Measurements from ENCODE around the gene MYO18B.

DNA sequence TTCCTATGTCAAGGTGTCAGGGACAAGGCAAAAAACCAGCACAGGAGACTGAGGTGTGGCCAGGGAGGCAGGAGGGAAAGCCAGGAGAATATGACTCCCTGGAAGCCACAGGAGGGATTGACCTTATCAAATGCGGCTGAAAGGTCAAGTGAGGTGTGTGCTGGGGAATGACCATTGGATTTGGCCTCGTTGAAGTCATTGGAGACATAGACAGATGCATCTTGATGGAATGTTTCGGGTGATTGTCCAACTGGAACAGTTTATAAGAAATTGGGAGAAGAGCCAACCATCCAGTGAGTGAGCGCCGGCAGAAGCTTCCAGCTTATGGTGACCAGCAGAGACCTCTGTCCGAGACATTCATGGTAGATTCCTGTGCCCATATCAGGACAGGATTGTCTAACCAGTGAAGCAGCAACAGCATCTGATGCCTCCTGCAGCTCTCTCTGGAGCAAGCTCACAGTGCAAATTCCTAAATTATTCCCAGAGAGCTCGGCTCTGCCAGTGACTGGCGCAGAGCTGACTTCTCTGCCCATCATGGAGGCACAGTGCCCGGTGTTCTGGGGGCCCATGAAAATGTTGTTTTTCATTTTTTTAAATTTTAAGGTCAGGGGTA, 95.4 kb downstream of the MYO18B start:
- TF ChIP-seq, protein P1, sequence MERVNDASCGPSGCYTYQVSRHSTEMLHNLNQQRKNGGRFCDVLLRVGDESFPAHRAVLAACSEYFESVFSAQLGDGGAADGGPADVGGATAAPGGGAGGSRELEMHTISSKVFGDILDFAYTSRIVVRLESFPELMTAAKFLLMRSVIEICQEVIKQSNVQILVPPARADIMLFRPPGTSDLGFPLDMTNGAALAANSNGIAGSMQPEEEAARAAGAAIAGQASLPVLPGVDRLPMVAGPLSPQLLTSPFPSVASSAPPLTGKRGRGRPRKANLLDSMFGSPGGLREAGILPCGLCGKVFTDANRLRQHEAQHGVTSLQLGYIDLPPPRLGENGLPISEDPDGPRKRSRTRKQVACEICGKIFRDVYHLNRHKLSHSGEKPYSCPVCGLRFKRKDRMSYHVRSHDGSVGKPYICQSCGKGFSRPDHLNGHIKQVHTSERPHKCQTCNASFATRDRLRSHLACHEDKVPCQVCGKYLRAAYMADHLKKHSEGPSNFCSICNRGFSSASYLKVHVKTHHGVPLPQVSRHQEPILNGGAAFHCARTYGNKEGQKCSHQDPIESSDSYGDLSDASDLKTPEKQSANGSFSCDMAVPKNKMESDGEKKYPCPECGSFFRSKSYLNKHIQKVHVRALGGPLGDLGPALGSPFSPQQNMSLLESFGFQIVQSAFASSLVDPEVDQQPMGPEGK (CRISPR knock-in tag; IDR thresholded peaks at IDR 0.05; ENCODE audit: borderline replicate concordance), result no peak
- TF ChIP-seq ZNF565 (CRISPR knock-in tag; conservative IDR thresholded peaks at IDR 0.05; ENCODE audit: low read depth) (no peak), TOX (CRISPR knock-in tag; IDR thresholded peaks at IDR 0.05; ENCODE audit: borderline replicate concordance) (no peak), ZFP3 (CRISPR knock-in tag; IDR thresholded peaks at IDR 0.05) (no peak), ZFP30 (CRISPR knock-in tag; IDR thresholded peaks at IDR 0.05) (no peak), ESRRG (CRISPR knock-in tag; IDR thresholded peaks at IDR 0.05) (no peak), ARNTL (CRISPR knock-in tag; IDR thresholded peaks at IDR 0.05; ENCODE audit: borderline replicate concordance, low read depth) (no peak), ZNF70 (CRISPR knock-in tag; IDR thresholded peaks at IDR 0.05) (no peak), ZNF8 (CRISPR knock-in tag; IDR thresholded peaks at IDR 0.05) (no peak)
- TF ChIP-seq, protein P2, sequence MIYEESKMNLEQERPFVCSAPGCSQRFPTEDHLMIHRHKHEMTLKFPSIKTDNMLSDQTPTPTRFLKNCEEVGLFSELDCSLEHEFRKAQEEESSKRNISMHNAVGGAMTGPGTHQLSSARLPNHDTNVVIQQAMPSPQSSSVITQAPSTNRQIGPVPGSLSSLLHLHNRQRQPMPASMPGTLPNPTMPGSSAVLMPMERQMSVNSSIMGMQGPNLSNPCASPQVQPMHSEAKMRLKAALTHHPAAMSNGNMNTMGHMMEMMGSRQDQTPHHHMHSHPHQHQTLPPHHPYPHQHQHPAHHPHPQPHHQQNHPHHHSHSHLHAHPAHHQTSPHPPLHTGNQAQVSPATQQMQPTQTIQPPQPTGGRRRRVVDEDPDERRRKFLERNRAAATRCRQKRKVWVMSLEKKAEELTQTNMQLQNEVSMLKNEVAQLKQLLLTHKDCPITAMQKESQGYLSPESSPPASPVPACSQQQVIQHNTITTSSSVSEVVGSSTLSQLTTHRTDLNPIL (CRISPR knock-in tag; IDR thresholded peaks at IDR 0.05; ENCODE audit: low read depth), result no peak
- TF ChIP-seq, protein P3, sequence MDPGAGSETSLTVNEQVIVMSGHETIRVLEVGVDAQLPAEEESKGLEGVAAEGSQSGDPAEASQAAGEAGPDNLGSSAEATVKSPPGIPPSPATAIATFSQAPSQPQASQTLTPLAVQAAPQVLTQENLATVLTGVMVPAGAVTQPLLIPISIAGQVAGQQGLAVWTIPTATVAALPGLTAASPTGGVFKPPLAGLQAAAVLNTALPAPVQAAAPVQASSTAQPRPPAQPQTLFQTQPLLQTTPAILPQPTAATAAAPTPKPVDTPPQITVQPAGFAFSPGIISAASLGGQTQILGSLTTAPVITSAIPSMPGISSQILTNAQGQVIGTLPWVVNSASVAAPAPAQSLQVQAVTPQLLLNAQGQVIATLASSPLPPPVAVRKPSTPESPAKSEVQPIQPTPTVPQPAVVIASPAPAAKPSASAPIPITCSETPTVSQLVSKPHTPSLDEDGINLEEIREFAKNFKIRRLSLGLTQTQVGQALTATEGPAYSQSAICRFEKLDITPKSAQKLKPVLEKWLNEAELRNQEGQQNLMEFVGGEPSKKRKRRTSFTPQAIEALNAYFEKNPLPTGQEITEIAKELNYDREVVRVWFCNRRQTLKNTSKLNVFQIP (CRISPR knock-in tag; IDR thresholded peaks at IDR 0.05; ENCODE audit: borderline replicate concordance, low read depth), result no peak
